HEK293T (cell line): ENCODE measurements around the gene TNIK.

Source experiments
- BHLHE40 ChIP-seq: fragments of 450-650 bp; IDR thresholded peaks from 2 replicates; pipeline ENCODE4 v1.6.1; 2016; ENCODE audit warnings: mild to moderate bottlenecking, moderate library complexity, borderline replicate concordance
- CTBP1 ChIP-seq: fragments of 450-650 bp; IDR thresholded peaks from 2 replicates; pipeline ENCODE4 v1.6.1; 2016; ENCODE audit warnings: borderline replicate concordance
- ELF4 ChIP-seq: fragments of 450-650 bp; IDR thresholded peaks from 2 replicates; pipeline ENCODE4 v1.6.1; 2017; ENCODE audit warnings: antibody characterized with exemption
- FOXA1 ChIP-seq: fragments of 450-650 bp; IDR thresholded peaks from 2 replicates; pipeline ENCODE4 v1.6.1; 2016; ENCODE audit warnings: mild to moderate bottlenecking
- FOXK2 ChIP-seq: fragments of 450-650 bp; IDR thresholded peaks from 2 replicates; pipeline ENCODE4 v1.6.1; 2016; ENCODE audit warnings: mild to moderate bottlenecking
- HDGF ChIP-seq: fragments of 450-650 bp; IDR thresholded peaks from 2 replicates; pipeline ENCODE4 v1.6.1; 2017; ENCODE audit warnings: antibody characterized with exemption, borderline replicate concordance
- LEF1 ChIP-seq: fragments of 450-650 bp; IDR thresholded peaks from 2 replicates; pipeline ENCODE4 v1.6.1; 2017; ENCODE audit warnings: mild to moderate bottlenecking, borderline replicate concordance
- NFRKB ChIP-seq: fragments of 450-650 bp; IDR thresholded peaks from 2 replicates; pipeline ENCODE4 v1.6.1; 2016; ENCODE audit warnings: mild to moderate bottlenecking, moderate library complexity
- SP1 ChIP-seq: fragments of 450-650 bp; IDR thresholded peaks from 2 replicates; pipeline ENCODE4 v1.6.1; 2017
- SUZ12 ChIP-seq: fragments of 450-650 bp; IDR thresholded peaks from 2 replicates; pipeline ENCODE4 v1.6.1; 2016; ENCODE audit warnings: mild to moderate bottlenecking
- TARDBP ChIP-seq: fragments of 450-650 bp; IDR thresholded peaks from 2 replicates; pipeline ENCODE4 v1.6.1; 2016
- TF ChIP-seq, protein P1 (sequence below): fragments of 450-650 bp; IDR thresholded peaks from 2 replicates; pipeline ENCODE4 v1.6.1; 2016

DNA sequence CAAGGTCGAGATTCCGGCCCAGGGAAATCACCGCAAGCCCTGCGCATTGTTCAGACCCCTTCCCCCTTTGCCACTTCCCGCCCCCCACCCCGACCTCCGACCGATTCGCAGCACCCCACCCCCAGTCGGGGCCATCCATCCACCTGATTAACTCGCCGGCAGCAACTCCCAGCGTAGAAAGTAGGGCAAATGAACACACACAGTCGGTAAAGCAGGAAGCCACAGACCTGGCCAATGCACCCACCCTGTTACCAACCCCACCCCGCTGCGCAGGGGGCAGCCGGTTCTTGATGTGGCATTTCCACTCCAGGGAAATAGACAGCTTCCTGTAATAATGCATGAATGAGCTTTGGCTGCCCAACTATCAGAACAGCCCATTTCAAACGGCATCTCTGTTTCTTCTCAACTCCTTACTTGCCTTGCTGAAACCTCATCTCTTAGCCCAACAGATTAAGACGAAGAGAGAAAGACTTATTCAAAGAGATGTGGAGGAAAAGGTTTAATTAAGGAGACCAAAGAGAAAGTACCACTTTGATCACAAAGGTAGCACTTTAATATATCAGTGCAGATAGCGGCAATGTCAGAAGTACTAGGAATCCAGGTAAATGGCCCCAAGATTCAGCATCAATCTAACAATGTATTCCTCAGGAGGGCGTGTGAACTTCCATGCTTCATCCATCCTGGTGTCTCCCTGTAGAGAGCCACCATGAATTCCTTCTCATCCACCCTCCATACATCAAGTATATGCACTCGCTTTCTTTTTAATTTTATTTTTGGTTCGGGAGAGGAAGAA, 1.9 kb downstream of the TNIK start:
- TF ChIP-seq FOXK2 = no peak
- TF ChIP-seq, protein P1, sequence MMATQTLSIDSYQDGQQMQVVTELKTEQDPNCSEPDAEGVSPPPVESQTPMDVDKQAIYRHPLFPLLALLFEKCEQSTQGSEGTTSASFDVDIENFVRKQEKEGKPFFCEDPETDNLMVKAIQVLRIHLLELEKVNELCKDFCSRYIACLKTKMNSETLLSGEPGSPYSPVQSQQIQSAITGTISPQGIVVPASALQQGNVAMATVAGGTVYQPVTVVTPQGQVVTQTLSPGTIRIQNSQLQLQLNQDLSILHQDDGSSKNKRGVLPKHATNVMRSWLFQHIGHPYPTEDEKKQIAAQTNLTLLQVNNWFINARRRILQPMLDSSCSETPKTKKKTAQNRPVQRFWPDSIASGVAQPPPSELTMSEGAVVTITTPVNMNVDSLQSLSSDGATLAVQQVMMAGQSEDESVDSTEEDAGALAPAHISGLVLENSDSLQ = no peak
- no peak for TF ChIP-seq HDGF
- no peak for TF ChIP-seq BHLHE40
- no peak for TF ChIP-seq ELF4
- no peak for TF ChIP-seq LEF1
- TF ChIP-seq NFRKB = no peak
- no peak for TF ChIP-seq TARDBP
- TF ChIP-seq FOXA1 = no peak
- no peak for TF ChIP-seq SUZ12
- TF ChIP-seq CTBP1 = no peak
- no peak for TF ChIP-seq SP1
